Astrocyte (in vitro differentiated cells and primary cell): ENCODE measurements around the gene IMPG1. TPM values are rescaled to one million over a fixed set of nuclear protein-coding genes. Genes with fewer than 3 reads are reported as not detected.

Experiments
- DNase-seq: peaks from one replicate; pipeline ENCODE4 v3.0.0-alpha.2; 2010; ENCODE audit warnings: low read depth
- FAIRE-seq: peaks from 2 replicates; lab custom pipeline; 2011; peaks lifted over from hg19 to GRCh38; lab: Jason Lieb, UNC
- H2AFZ ChIP-seq: 2 replicates; pipeline ENCODE4 v1.6.0; 2012; ENCODE audit warnings: low read depth, low read length, inconsistent platforms
- H3K27ac ChIP-seq: 2 replicates; pipeline ENCODE4 v1.5.1; 2011; ENCODE audit warnings: low read depth, low read length, inconsistent platforms
- H3K27me3 ChIP-seq: 2 replicates; pipeline ENCODE4 v1.6.0; 2011; ENCODE audit warnings: low read length, inconsistent platforms; ENCODE audit not compliant: insufficient read depth
- H3K36me3 ChIP-seq: 2 replicates; pipeline ENCODE4 v1.5.1; 2011; ENCODE audit warnings: low read length, inconsistent platforms; ENCODE audit not compliant: insufficient read depth
- H3K4me1 ChIP-seq: 2 replicates; pipeline ENCODE4 v1.5.1; 2011; ENCODE audit warnings: low read length, inconsistent platforms; ENCODE audit not compliant: insufficient read depth
- H3K4me2 ChIP-seq: 2 replicates; pipeline ENCODE4 v1.6.0; 2012; ENCODE audit warnings: low read length, inconsistent platforms
- H3K4me3 ChIP-seq: 2 replicates; pipeline ENCODE4 v1.5.1; 2011; ENCODE audit warnings: low read depth, mild to moderate bottlenecking, low read length, inconsistent platforms; ENCODE audit not compliant: insufficient read depth
- H3K79me2 ChIP-seq: 2 replicates; pipeline ENCODE4 v1.6.0; 2012; ENCODE audit warnings: mild to moderate bottlenecking, low read length, inconsistent platforms; ENCODE audit not compliant: insufficient read depth
- H3K9ac ChIP-seq: 2 replicates; pipeline ENCODE4 v1.6.0; 2012; ENCODE audit warnings: mild to moderate bottlenecking, low read length, inconsistent platforms
- H3K9me3 ChIP-seq: 2 replicates; pipeline ENCODE4 v1.5.1; 2012; ENCODE audit warnings: low read depth, mild to moderate bottlenecking, low read length, inconsistent platforms; ENCODE audit not compliant: insufficient read depth
- H4K20me1 ChIP-seq: 2 replicates; pipeline ENCODE4 v1.6.0; 2012; ENCODE audit warnings: low read length, inconsistent platforms; ENCODE audit not compliant: insufficient read depth
- H3K27ac Mint-ChIP-seq: one replicate; pipeline ENCODE4 v1.8.0; 2021; ENCODE audit warnings: mild to moderate bottlenecking, mixed read lengths; ENCODE audit not compliant: unreplicated experiment
- H3K27me3 Mint-ChIP-seq: one replicate; pipeline ENCODE4 v1.8.0; 2021; ENCODE audit warnings: low read depth, mixed read lengths; ENCODE audit not compliant: unreplicated experiment
- H3K36me3 Mint-ChIP-seq: one replicate; pipeline ENCODE4 v1.8.0; 2021; ENCODE audit warnings: low read depth, mixed read lengths; ENCODE audit not compliant: unreplicated experiment
- H3K4me1 Mint-ChIP-seq: one replicate; pipeline ENCODE4 v1.8.0; 2021; ENCODE audit warnings: low read depth, mixed read lengths; ENCODE audit not compliant: unreplicated experiment
- H3K4me3 Mint-ChIP-seq: one replicate; pipeline ENCODE4 v1.8.0; 2021; ENCODE audit warnings: mild to moderate bottlenecking, moderate library complexity, mixed read lengths; ENCODE audit not compliant: unreplicated experiment
- H3K9me3 Mint-ChIP-seq: one replicate; pipeline ENCODE4 v1.8.0; 2021; ENCODE audit warnings: mild to moderate bottlenecking, mixed read lengths; ENCODE audit not compliant: unreplicated experiment
- EZH2 ChIP-seq: IDR thresholded peaks from 2 replicates; pipeline ENCODE4 v1.6.1; 2012; ENCODE audit warnings: mild to moderate bottlenecking, low read length, inconsistent platforms; ENCODE audit not compliant: insufficient read depth
- total RNA-seq: library from RNA; stranded (reverse); gene quantifications from 2 replicates; pipeline ENCODE4 v1.2.1, GENCODE V29; 2021
- TF ChIP-seq, protein P1 (sequence below): IDR thresholded peaks from 2 replicates; pipeline ENCODE4 v1.5.1; 2011; ENCODE audit warnings: low read depth, mild to moderate bottlenecking, inconsistent platforms, low read length, moderate library complexity; ENCODE audit not compliant: insufficient read depth

IMPG1 gene
- total RNA-seq, 1 donor from 2014 or later, result not detected

DNA sequence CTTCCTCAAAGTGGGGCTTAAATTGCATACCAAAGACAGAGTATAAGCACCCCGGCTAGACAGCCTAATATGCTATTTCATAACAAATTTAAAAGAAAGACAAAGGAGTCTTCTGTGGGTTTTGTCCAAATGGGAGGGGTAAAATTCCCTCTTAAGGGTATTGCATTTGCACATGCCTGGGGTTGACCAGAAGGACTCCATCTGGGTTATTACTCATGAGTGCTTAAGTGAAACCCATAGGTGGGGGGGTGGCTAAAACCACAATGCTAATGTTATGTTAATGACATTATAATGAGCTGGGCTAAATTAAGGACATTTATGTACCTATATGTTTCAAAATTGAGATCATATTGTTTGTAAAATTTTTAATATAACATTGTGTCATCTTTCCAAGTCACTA is 15.0 kb downstream of the IMPG1 start:
- FAIRE-seq, result no peak
- no peaks in the 10 kb centered on the region for H4K20me1 ChIP-seq
- no peak overlapping the region for H3K4me2 ChIP-seq
- Mint-ChIP-seq H3K9me3 (no peaks in the 10 kb centered on the region), H3K27ac (no peak overlapping the region), H3K4me3 (no peak overlapping the region), H3K4me1 (no peaks in the 10 kb centered on the region), H3K27me3 (no peaks in the 10 kb centered on the region), H3K36me3 (no peaks in the 10 kb centered on the region)
- H3K4me1 ChIP-seq, result no peaks in the 10 kb centered on the region
- H3K27ac ChIP-seq, result no peak overlapping the region
- TF ChIP-seq EZH2, result no peak
- TF ChIP-seq, protein P1, sequence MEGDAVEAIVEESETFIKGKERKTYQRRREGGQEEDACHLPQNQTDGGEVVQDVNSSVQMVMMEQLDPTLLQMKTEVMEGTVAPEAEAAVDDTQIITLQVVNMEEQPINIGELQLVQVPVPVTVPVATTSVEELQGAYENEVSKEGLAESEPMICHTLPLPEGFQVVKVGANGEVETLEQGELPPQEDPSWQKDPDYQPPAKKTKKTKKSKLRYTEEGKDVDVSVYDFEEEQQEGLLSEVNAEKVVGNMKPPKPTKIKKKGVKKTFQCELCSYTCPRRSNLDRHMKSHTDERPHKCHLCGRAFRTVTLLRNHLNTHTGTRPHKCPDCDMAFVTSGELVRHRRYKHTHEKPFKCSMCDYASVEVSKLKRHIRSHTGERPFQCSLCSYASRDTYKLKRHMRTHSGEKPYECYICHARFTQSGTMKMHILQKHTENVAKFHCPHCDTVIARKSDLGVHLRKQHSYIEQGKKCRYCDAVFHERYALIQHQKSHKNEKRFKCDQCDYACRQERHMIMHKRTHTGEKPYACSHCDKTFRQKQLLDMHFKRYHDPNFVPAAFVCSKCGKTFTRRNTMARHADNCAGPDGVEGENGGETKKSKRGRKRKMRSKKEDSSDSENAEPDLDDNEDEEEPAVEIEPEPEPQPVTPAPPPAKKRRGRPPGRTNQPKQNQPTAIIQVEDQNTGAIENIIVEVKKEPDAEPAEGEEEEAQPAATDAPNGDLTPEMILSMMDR, result no peak
- DNase-seq, result no peak
- no peaks in the 10 kb centered on the region for H3K36me3 ChIP-seq
- no peaks in the 10 kb centered on the region for H3K27me3 ChIP-seq
- no peak overlapping the region for H2AFZ ChIP-seq
- no peaks in the 10 kb centered on the region for H3K9me3 ChIP-seq
- H3K9ac ChIP-seq, result no peak overlapping the region
- H3K79me2 ChIP-seq, result no peaks in the 10 kb centered on the region
- H3K4me3 ChIP-seq, result no peak overlapping the region

DNA sequence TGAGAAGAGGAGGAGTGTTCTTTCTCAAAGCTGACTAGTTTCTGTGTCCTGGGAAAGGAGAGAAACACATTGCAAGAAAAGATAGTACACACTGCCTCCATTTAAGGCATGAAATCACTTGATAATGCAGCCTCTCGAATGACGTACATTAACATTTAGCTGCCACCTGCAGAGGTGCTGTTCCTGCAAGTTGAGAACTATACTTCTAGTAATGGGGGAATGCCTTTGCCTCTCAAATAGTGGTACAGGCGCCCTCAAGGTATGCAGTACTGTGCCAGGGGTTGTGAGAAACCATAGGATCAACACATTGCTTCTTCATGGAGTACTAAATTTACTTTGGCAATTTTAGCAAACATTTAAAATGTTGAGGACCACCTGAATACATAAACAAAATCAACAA is 20.1 kb downstream of the IMPG1 start:
- DNase-seq (no peak), FAIRE-seq (no peak)
- no peaks in the 10 kb centered on the region for H3K4me1 Mint-ChIP-seq
- no peak overlapping the region for H3K9ac ChIP-seq
- no peaks in the 10 kb centered on the region for H3K36me3 ChIP-seq
- H3K4me1 ChIP-seq, result no peaks in the 10 kb centered on the region
- no peaks in the 10 kb centered on the region for H3K79me2 ChIP-seq
- H3K27me3 Mint-ChIP-seq, result no peaks in the 10 kb centered on the region
- H3K27ac Mint-ChIP-seq, result no peak overlapping the region
- no peaks in the 10 kb centered on the region for H3K36me3 Mint-ChIP-seq
- H2AFZ ChIP-seq, result no peak overlapping the region
- H3K4me3 Mint-ChIP-seq, result no peak overlapping the region
- H3K27me3 ChIP-seq, result no peaks in the 10 kb centered on the region
- H3K4me2 ChIP-seq, result no peak overlapping the region
- H3K4me3 ChIP-seq, result no peak overlapping the region
- H3K9me3 ChIP-seq, result no peaks in the 10 kb centered on the region
- no peaks in the 10 kb centered on the region for H4K20me1 ChIP-seq
- H3K9me3 Mint-ChIP-seq, result no peaks in the 10 kb centered on the region
- TF ChIP-seq, protein P1, result no peak
- no peak for TF ChIP-seq EZH2
- H3K27ac ChIP-seq, result no peak overlapping the region

DNA sequence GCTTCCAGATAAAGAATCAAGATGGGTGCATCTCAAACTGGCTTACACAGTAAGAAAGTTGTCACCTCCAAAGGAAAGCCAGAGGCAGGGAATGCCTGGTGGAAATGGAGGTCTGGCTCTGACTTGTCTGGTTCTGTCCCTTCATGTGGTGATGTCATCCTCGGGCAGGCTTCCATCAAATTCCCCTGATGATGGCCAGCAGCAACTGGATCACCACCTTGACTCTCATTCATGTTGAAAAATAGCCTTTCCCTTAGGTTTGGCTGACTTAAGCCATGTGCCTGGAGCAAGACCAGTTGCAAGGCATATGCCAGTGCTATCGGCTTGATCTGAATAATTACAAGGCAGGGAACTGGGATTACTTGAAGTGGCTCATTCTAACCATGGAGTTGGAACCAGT is 28.8 kb downstream of the IMPG1 start:
- TF ChIP-seq EZH2, result no peak
- Histone ChIP-seq H3K4me2 (no peak overlapping the region), H3K27ac (no peak overlapping the region), H3K4me3 (no peak overlapping the region), H3K9ac (no peak overlapping the region), H4K20me1 (no peaks in the 10 kb centered on the region), H3K27me3 (no peaks in the 10 kb centered on the region), H3K9me3 (no peaks in the 10 kb centered on the region), H3K36me3 (no peaks in the 10 kb centered on the region), H3K4me1 (no peaks in the 10 kb centered on the region), H2AFZ (no peak overlapping the region), H3K79me2 (no peaks in the 10 kb centered on the region)
- FAIRE-seq, result no peak
- peaks cover 3% of the 10 kb centered on the region for H3K9me3 Mint-ChIP-seq
- H3K4me1 Mint-ChIP-seq, result no peaks in the 10 kb centered on the region
- DNase-seq, result no peak
- H3K27ac Mint-ChIP-seq, result no peak overlapping the region
- no peak overlapping the region for H3K4me3 Mint-ChIP-seq
- H3K36me3 Mint-ChIP-seq, result no peaks in the 10 kb centered on the region
- no peaks in the 10 kb centered on the region for H3K27me3 Mint-ChIP-seq
